ENCODE measurements around the gene CORO2A. TPM values are rescaled to one million over a fixed set of nuclear protein-coding genes. Genes with fewer than 3 reads are reported as not detected.

The CORO2A gene
- total and polyA plus RNA-seq, 10 of the 15 experiments (the other 5 are each of a cell fraction or from before 2014, with no cell fraction given): 1.0 to 5.3 (median 3.5) TPM

DNA sequence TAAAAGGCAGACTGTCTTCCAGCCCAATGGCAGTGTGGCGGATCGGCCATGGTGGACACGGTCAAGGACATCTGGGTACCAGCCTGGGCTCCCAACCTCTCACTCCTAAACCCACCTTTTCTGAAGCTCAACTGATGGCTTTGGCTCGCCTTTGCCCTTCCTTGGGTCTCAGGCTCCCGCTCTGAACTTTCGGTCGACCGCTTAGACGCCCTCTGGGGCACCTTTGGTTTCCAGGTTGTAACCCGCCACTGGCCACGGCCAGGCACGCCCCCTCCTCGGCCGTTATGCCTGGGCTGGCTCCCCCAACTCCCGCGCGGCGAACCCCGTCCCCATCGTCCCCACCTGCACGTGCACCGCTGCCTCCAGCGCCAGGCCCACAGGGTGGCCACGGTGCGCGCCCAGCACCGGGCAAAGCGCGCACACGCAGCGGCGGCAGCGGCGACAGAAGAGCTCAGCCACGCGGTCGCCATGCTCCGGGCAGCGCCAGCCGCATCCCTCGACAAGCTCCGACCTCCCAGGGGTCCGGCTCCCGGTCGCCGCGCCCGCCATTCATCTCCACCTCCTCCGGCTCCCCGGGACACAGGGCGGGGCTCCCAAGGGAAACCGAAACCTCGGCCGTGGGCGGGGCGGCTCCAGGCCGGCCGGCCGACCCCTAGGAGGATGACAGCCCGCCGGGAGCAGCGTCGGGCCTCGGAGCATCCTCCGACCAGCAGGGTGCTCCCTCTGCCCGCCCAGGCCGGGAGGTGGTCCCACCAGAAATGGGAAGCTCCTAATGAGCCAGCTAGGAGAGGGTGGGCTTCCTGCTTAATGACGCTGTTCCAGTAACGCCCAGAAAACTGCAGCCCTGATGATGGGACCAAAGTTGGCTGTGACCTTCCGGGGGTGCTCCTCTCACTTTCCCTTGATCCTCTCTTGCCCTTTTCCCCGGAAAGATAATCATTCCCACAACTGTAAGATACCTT, 73.5 kb downstream of the CORO2A start, which contains the start of gene TRIM14 (continued):
- TF ChIP-seq, protein P1, sequence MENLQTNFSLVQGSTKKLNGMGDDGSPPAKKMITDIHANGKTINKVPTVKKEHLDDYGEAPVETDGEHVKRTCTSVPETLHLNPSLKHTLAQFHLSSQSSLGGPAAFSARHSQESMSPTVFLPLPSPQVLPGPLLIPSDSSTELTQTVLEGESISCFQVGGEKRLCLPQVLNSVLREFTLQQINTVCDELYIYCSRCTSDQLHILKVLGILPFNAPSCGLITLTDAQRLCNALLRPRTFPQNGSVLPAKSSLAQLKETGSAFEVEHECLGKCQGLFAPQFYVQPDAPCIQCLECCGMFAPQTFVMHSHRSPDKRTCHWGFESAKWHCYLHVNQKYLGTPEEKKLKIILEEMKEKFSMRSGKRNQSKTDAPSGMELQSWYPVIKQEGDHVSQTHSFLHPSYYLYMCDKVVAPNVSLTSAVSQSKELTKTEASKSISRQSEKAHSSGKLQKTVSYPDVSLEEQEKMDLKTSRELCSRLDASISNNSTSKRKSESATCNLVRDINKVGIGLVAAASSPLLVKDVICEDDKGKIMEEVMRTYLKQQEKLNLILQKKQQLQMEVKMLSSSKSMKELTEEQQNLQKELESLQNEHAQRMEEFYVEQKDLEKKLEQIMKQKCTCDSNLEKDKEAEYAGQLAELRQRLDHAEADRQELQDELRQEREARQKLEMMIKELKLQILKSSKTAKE (IDR thresholded peaks at IDR 0.05; ENCODE audit: low read depth, poor library complexity, severe bottlenecking): no peak
- 0 out of 2 replicates have a peak, but pooled peaks have one; percentile 22 for TF ChIP-seq BACH1 (IDR thresholded peaks at IDR 0.05; ENCODE audit: borderline replicate concordance)
- no peak for TF ChIP-seq HCFC1 (IDR thresholded peaks at IDR 0.05; ENCODE audit: low read length)
- TF ChIP-seq RUNX3 (IDR thresholded peaks at IDR 0.05; ENCODE audit: low read length): 0 out of 2 replicates have a peak, but pooled peaks have one; percentile 15
- TF ChIP-seq, protein P2, sequence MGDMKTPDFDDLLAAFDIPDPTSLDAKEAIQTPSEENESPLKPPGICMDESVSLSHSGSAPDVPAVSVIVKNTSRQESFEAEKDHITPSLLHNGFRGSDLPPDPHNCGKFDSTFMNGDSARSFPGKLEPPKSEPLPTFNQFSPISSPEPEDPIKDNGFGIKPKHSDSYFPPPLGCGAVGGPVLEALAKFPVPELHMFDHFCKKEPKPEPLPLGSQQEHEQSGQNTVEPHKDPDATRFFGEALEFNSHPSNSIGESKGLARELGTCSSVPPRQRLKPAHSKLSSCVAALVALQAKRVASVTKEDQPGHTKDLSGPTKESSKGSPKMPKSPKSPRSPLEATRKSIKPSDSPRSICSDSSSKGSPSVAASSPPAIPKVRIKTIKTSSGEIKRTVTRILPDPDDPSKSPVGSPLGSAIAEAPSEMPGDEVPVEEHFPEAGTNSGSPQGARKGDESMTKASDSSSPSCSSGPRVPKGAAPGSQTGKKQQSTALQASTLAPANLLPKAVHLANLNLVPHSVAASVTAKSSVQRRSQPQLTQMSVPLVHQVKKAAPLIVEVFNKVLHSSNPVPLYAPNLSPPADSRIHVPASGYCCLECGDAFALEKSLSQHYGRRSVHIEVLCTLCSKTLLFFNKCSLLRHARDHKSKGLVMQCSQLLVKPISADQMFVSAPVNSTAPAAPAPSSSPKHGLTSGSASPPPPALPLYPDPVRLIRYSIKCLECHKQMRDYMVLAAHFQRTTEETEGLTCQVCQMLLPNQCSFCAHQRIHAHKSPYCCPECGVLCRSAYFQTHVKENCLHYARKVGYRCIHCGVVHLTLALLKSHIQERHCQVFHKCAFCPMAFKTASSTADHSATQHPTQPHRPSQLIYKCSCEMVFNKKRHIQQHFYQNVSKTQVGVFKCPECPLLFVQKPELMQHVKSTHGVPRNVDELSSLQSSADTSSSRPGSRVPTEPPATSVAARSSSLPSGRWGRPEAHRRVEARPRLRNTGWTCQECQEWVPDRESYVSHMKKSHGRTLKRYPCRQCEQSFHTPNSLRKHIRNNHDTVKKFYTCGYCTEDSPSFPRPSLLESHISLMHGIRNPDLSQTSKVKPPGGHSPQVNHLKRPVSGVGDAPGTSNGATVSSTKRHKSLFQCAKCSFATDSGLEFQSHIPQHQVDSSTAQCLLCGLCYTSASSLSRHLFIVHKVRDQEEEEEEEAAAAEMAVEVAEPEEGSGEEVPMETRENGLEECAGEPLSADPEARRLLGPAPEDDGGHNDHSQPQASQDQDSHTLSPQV (IDR thresholded peaks at IDR 0.05): no peak
- TF ChIP-seq MEF2A (IDR thresholded peaks at IDR 0.05; ENCODE audit: insufficient read depth, low read depth, low read length): no peak
- TF ChIP-seq IKZF2 (IDR thresholded peaks at IDR 0.05): peak; percentile 59 to 81
- no peak for TF ChIP-seq RFX5 (IDR thresholded peaks at IDR 0.05; ENCODE audit: low read depth, low read length)
- peak; percentile 46; the same call in 1 of the 2 replicates for TF ChIP-seq NR2F1 (conservative IDR thresholded peaks at IDR 0.05)
- TF ChIP-seq POLR2A (IDR thresholded peaks at IDR 0.05; ENCODE audit: low read depth, low read length): peak; percentile 94
- TF ChIP-seq CREB1 (IDR thresholded peaks at IDR 0.05; ENCODE audit: low read depth): 0 out of 2 replicates have a peak, but pooled peaks have one; percentile 37
- TF ChIP-seq, protein P3, sequence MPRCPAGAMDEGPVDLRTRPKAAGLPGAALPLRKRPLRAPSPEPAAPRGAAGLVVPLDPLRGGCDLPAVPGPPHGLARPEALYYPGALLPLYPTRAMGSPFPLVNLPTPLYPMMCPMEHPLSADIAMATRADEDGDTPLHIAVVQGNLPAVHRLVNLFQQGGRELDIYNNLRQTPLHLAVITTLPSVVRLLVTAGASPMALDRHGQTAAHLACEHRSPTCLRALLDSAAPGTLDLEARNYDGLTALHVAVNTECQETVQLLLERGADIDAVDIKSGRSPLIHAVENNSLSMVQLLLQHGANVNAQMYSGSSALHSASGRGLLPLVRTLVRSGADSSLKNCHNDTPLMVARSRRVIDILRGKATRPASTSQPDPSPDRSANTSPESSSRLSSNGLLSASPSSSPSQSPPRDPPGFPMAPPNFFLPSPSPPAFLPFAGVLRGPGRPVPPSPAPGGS (IDR thresholded peaks at IDR 0.05; ENCODE audit: borderline replicate concordance, insufficient read depth, low read depth, low read length, poor library complexity, severe bottlenecking): no peak
- TF ChIP-seq TARDBP (IDR thresholded peaks at IDR 0.05; ENCODE audit: borderline replicate concordance): no peak
- TF ChIP-seq, protein P4, sequence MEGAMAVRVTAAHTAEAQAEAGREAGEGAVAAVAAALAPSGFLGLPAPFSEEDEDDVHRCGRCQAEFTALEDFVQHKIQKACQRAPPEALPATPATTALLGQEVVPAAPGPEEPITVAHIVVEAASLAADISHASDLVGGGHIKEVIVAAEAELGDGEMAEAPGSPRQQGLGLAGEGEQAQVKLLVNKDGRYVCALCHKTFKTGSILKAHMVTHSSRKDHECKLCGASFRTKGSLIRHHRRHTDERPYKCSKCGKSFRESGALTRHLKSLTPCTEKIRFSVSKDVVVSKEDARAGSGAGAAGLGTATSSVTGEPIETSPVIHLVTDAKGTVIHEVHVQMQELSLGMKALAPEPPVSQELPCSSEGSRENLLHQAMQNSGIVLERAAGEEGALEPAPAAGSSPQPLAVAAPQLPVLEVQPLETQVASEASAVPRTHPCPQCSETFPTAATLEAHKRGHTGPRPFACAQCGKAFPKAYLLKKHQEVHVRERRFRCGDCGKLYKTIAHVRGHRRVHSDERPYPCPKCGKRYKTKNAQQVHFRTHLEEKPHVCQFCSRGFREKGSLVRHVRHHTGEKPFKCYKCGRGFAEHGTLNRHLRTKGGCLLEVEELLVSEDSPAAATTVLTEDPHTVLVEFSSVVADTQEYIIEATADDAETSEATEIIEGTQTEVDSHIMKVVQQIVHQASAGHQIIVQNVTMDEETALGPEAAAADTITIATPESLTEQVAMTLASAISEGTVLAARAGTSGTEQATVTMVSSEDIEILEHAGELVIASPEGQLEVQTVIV (IDR thresholded peaks at IDR 0.05; ENCODE audit: borderline replicate concordance, partially characterized antibody): no peak
- TF ChIP-seq MEF2B (IDR thresholded peaks at IDR 0.05; ENCODE audit: partially characterized antibody, poor library complexity, severe bottlenecking): peak; percentile 65
- TF ChIP-seq SIN3A (IDR thresholded peaks at IDR 0.05; ENCODE audit: low read depth, low read length): peak; percentile 74; the same call in 1 of the 2 replicates
- TF ChIP-seq, protein P5, sequence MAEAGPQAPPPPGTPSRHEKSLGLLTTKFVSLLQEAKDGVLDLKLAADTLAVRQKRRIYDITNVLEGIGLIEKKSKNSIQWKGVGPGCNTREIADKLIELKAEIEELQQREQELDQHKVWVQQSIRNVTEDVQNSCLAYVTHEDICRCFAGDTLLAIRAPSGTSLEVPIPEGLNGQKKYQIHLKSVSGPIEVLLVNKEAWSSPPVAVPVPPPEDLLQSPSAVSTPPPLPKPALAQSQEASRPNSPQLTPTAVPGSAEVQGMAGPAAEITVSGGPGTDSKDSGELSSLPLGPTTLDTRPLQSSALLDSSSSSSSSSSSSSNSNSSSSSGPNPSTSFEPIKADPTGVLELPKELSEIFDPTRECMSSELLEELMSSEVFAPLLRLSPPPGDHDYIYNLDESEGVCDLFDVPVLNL (IDR thresholded peaks at IDR 0.05; ENCODE audit: low read depth, low read length): 0 out of 2 replicates have a peak, but pooled peaks have one; percentile 5
